Activated effector memory CD4-positive, alpha-beta T cell treated with Interleukin-2 at 50 U/mL for 16 hours (primary cell): Measurements from ENCODE around the gene PCSK9.

ENCODE experiments used
- DNase-seq: peaks from one replicate; pipeline ENCODE4 v3.0.0-alpha.2; 2020

PCSK9 gene

DNA sequence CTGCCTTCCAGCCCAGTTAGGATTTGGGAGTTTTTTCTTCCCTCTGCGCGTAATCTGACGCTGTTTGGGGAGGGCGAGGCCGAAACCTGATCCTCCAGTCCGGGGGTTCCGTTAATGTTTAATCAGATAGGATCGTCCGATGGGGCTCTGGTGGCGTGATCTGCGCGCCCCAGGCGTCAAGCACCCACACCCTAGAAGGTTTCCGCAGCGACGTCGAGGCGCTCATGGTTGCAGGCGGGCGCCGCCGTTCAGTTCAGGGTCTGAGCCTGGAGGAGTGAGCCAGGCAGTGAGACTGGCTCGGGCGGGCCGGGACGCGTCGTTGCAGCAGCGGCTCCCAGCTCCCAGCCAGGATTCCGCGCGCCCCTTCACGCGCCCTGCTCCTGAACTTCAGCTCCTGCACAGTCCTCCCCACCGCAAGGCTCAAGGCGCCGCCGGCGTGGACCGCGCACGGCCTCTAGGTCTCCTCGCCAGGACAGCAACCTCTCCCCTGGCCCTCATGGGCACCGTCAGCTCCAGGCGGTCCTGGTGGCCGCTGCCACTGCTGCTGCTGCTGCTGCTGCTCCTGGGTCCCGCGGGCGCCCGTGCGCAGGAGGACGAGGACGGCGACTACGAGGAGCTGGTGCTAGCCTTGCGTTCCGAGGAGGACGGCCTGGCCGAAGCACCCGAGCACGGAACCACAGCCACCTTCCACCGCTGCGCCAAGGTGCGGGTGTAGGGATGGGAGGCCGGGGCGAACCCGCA, at the start of gene PCSK9:
Gene PCSK9 (plus strand): TSS at position 207 of the 741 bp plus-strand sequence. CDS start 290 bp downstream, at position 497.
- no peak for DNase-seq

DNA sequence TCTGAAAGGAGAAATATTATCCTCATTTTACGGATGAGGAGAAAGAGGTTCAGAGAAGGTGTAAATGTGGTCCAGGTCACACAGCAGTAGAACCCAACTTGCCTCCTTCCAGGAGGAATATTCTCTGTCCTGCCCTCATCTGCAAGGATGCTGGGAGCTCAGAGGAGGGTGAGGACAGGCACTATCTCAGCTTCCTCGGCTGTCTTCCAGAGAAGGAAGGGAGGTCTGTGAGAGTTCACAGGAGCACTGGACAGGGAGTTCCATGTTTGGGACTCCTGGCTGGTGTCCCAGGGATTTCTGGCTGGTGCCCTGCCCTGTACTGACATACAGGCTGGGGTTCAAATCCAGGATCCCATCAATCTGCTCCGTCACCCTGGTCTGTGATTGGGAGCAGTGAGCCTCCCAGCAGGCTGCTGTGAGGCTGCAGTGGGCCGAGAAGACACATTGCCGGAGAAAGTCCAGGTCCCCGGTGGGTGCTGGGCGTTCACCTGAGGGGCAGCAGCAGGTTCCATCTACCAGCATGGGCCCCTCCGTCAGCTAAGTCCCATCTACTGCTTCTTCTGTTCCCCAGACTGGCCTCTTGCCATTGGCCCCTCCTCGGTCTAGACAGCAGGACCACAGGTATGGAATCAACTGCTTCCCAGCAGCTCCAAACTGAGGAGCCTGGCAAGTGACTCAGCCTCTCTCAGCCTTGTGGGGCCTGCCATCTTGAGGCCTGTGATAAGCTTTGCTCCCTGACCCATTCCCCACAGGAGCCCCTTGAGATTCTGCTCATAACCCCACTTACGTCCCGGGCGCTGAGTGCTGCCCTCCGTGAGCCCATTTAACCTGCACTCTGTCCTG, 49.2 kb upstream of the PCSK9 start:
- DNase-seq: no peak

DNA sequence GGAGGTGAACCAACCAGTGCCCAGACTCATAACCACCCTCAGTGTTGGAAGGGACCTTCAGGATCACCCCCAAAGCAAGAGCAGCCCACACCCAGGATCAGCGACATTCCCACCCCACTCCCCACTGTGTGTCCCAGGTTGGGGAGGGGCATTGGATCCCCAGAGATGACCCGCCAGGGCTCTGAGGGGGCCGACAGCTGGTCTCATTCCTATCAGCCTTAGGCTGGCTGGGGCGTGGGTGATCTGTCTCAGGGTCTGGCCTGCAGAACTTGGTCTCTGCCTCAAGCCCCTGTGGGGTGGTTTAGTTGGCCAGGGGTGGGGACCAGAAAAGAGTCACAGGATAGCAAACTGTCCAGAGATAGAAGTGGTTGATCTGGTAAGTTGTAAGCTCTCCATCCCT, 48.4 kb upstream of the PCSK9 start:
- DNase-seq: no peak

DNA sequence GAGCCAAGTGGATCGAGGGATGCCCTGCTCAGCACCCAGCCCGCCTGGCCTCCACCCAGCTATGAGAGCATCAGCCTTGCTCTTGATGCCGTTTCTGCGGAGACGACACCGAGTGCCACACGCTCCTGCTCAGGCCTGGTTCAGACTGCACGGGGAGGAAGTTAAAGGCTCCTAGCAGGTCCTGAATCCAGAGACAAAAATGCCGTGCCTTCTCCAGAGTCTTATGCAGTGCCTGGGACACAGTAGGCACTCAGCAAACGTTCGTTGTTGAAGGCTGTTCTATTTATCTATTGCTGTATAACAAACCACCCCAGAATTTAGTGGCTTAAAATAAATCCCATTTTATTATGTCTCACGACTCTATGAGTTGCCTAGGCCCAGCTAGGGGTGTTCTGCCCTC, 47.4 kb upstream of the PCSK9 start:
- no peak for DNase-seq

DNA sequence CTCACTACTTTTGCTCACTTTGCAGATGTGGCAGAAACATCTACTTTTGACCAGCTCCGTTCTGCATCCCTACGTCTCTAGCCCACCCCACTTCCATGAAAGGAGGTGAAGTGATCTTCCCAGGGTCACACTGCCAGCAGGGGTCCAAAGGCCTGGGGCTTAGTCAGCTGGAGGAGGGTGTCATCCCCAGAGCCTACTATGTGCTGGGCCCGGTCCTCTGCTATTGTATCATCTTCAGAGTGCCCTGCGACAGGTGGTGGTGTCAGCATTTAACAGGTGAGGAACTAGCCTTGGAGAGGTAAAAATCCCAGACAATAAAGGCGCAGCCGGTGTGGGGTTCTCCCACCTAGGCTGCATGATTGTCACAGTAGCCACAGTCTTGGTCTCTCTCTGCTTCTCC, 46.2 kb upstream of the PCSK9 start:
- no peak for DNase-seq

DNA sequence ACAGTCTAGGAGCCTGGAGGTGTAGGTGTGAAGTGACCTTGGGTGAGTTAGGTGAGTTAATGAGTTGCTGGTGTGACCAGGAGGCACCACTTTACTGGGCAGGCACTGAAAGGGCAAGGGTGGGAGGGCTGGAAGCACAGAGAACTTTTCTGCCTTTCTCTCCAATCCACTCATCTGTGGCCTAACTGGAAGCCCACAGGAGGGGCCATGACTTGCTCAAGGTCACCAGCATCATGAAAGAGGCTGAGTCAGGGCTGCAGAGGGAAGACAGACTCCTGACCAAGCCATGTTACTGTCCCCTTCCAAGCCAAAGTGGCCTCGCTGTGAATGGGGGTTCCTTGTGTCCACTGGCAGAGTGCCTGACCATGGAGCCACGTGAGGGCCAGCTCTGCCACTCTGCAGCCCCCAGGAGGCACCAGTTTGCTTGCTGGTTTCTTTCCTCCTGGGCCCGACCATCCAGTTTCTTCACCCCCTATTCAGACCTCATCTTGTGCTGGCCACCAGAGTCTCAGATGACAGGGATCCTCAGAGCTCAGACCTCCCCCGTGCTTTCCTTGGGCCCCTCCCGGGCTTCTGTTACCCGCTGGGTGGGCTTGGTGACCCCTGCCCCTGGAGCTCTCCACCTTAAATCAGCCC, 44.9 kb upstream of the PCSK9 start:
- no peak for DNase-seq

DNA sequence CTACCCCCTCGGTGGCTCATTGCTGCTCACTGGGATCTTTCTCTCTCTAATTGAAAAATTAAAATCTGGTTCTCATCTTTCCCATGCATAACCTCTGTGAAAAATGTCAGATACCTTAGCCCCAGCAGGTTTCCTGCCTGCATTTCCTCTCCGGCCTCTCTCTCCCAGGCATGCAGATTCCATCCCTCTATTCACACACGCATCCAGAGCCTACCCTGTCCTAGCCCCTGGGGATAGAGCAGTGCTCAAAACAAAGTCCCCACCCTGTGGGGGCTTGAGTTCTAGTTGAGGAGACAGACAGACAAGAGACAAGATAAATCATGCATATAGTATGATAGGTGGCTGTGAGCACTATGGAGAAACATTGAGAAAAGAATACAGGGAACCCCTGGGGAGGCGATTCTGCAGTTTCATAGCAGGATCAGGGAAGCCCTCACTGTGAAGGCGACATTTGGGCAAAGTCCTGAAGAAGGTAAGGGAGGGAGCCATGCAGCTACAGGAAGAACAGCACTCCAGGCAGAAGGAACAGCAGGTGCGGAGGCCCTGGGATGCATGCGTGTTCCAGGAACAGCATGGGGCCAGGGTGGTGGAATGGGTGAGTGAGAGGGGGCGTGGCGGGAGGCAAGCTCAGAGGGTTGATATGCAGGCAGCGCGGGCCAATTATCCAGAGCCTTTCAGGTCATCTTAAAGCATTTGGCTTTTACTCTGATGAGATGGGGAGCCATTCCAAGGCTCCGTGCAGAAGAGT, 44.2 kb upstream of the PCSK9 start:
- no peak for DNase-seq

DNA sequence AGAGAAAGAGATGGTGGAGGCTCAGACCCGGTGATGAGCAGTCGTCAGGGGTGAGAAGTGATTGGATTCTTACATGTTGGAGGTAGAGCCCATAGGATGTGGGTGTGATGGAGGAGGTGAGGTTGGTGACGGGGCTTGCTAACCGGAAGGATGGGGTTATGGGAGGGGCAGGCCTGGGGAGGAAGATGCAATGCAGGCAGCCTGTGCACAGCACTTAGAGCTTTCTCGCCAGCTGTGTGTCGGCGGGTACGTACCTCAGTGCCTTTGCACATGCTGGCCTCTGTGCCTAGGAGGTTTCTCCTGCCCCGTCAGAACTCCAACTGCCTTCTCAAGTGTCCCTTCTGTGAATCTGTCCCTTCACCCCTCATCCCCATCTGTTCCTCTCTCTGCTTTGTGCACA, 43.5 kb upstream of the PCSK9 start:
- peak; percentile 52 for DNase-seq

DNA sequence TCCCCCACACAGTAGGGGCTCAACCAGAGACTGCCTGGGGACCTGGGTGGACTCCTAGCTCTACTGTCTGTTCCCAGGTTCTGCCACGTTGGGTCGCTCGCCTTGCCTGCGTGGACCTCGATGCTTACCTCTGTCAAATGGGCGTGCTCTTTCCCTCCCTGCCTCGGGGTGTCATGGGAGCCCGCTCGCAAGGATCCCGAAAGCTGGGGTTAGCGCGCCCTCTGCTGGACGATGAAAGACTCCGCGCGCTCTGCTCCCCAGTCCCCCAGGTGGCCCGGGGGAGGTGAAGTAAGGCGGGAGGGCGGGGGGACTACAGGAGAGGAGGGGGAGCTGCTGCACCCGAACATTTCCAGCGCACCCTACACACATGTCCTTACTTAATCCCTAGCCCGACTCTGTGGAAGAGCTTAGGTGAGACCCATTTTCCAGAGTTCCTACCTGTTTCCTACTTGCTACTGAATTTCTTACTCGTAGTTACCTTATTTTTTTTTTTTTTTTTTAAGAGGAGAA, 42.9 kb upstream of the PCSK9 start:
- peak; percentile 71 for DNase-seq

DNA sequence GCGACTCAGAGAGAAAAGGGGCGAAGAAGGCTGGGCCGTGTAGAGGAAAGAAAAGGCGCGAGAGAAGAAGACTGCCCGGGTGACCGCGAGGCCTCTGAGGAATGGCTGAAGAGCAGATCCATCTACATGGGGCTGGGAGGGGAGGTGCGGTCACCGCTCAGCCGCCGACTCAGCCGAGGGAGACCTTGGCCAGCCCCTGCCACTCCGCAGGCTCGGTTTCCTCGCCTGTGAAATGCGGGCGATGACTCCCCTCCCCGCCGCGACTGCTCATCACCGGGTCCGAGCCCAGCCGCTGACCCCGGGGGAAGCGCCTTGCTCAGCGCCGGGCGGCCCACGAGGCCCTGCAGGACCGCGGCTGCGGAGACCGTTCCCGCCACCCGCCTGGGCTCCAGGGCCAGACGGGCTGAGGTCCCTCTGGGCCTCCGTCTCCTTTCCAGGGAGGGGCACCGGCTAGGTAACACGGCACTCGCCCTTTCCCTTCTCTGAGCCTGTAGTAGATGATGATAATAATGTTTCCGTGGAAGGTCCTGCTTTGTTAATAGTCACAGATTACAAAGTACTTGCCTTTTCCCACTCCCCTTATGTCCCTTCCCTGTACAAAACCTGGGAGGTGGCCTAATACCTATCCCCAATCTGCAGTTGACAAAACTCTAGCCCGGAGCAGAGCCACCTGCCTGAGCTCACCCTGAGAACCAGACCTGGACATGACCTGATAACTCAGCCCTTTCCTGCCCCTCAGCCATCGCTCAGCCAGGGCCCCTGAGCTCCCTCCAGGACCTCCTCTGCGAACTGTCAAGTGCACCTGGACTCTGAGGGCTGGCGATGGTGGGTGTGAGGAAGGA, 42.3 kb upstream of the PCSK9 start:
- no peak for DNase-seq

DNA sequence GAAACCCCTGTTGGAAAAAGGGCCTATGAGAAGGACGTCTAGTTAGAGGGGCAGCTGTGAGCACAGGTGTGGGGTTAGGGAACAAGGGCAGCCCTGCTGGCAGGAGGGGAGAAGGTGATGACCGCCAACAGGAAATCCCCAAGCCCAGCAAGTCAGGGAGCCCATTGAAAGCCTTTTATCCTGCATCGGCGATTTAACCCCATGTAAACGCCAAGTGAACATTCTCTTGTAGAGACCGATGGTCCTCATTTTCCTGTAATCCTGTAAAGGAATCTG, 41.7 kb upstream of the PCSK9 start:
- no peak for DNase-seq

DNA sequence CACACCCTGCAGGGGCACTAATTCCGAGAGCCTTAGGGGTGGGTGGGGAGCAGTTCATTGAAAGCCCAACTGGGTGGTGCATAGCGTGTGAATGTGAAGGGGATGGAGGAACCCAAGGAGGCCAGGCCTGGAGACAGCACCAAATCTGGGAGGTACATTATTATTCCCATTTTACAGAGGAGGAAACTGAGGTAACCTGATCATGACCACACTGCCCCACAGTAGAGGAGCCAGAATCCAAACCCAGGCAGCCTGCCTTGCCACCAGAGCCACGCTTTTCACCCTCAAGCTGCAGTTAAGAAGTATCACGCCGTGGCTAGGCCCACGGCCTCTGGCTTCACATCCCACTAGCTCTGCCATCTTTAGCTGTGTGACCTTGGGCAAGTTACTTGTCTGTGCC, 41.2 kb upstream of the PCSK9 start:
- no peak for DNase-seq

DNA sequence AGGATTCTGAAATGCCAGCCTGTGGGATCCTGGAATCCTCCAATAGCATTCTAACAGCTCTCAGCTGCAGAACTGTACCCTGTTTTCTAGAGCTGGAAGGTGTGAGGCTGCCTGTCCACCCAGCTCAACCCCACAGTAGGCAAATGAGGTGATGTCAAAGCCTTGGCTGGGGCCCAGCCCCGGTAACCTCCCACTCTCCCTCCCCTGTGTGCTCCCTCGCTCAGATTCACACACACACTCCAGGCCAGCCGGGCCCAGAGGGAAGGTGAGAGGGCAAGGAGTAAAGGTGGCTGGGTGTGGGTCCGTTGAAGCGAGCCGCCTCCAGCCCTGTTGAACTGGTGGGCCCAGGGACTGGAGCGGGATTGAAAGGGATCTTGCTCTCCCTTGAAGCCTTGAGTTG, 40.7 kb upstream of the PCSK9 start, which contains the start of gene BSND:
Gene BSND (plus strand): TSS at position 257 of the 400 bp plus-strand sequence. CDS start 254 bp downstream, outside the sequence.
- DNase-seq: no peak

DNA sequence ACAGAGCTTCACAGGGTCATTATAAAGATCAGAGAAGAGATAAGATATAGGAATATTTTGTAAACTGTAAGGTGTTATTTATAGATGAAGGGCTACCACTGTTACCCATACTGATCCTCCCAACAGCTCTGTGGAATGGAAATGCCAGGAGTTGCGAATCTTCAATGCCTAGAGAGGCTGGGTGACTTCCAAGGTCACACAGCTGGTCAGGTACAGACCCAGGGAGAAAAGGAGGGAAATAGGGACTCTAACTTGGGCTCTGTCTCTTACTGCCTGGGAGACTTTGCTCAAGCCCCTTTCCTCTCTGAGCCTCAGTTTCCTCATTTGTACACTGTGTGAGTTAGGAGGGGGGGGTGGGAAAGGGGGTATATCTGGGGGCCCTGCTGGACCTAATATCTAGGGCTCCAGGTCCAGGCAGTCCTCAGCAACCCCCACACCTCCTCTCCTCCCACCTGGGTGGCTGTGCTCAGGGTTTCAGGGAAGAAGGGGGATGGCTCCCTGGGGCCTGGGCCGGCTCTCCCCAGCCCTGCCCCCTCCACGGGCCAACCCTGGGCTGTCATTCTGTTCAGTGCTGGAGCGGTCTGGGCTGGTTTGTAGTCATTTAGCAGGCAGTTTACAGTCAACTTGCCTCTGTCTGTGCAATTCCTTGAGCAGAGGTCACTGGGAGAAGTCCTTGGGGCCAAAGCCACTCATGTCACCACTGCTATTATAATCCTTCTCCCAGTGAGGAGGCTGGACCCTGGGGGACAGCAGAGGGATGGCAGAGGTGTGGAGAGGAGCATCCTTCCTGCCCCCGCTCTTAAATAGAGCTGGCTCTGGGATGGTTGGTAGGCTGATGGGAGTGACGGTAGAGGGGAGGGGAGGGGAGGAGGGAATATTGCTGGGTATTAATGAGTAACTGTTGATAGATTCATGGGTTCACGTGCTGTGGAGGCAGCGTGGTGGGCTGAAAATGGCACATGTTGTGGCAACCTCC, 39.0 kb upstream of the PCSK9 start:
- no peak for DNase-seq

DNA sequence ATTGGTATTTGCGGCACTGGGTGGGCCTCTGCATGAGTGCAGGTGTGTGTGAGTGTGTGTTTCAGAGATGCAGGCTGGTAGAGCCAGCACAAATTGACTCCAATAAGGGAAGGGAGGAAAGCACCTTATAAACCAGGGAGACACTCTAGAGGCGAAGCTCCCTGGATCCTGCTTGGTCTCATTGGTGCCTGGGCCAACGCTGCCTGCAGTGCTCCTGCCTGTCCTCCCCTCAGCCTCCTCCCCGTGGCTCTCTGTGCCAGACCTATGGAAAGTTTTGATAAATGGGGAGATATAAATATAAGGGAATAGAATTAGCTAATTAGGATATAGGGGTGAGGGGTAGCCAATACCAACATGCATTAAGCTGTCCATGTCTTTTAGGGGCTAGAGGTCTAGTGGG, 38.0 kb upstream of the PCSK9 start:
- DNase-seq: no peak

DNA sequence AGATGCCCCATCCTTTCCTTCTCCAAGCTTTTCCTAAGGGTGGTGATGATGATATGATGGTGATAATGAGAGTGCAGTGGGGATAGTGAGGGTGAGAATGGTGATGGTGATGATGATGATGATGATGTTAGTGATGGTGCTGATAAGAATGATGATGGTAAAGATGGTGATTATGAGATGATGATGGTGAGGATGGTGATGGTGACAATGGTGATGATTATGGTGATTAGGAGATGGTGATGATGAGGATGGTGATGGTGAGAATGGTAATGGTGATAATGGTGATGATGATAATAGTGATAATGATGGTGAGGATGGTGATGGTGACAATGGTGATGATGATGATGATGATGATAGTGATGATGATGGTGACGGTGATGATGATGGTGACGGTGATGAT, 36.7 kb upstream of the PCSK9 start:
- no peak for DNase-seq

DNA sequence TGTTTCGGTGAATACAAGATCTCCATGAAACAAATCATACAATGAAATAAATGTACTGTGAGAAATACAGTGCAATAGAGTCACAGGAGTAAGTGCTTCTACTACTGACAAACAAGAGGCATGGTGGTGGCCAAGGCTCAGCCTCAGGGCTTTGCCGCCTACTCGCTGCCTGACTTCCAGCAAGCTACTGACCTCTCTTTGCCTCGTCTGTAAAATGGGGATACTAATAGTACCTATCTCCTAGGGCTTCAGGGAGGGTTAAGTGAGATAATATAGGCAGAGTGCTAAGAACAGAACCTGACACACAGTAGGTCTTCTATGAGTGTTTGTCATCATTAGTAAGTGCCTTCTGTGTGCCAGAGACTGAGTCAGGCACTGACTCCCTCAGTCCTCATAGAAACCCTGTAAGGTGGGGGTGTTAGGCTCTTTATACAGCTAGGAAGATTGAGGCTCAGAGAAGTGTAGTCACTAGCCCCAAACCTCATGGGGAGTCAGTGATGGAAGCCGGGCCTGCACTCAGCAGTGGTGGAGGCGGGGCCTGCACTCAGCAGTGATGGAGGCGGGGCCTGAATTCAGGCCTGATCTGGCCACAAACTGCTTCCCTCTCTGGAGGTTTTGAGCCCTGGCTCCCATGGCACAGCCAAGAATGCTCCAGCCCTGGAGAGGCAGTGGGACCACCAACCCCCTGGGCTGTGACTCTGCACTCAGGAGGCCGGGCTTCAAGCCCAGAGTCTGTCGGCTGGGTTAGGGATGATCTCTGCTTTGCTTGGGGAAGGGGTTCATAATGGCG, 33.8 kb upstream of the PCSK9 start:
- DNase-seq: no peak

DNA sequence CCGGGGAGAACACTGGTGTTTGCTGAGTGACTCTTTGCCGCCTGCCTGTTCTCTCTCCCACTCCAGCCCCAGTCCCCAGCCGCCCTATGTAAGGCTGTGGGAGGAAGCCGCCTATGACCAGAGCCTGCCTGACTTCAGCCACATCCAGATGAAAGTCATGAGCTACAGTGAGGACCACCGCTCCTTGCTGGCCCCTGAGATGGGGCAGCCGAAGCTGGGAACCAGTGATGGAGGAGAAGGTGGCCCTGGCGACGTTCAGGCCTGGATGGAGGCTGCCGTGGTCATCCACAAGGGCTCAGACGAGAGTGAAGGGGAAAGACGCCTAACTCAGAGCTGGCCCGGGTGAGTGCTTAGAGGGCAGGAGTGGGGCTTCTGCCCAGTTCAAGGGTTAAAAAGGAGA, 32.4 kb upstream of the PCSK9 start:
- no peak for DNase-seq

DNA sequence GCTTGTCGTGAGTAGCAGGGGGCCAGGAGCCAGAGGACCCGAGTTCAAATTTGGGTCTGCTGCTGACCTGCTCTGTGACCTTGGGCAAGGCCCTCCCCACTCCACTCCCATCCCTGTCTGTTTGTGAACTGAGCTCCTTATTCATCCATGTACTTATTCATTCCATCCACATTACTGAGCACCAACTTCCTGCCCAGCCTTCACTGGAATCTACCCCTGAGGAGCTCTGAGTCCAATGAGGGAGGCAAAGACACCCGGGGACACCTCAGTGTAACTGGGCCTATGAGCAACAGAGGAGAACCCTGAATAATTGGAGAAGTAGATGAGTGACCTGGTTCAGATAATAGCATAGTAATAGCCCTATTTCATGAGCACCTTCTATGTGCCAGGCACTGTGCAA, 31.7 kb upstream of the PCSK9 start:
- no peak for DNase-seq
